Measurements from ENCODE around the gene LAPTM4A.

- TF ChIP-seq POLR2A (IDR thresholded peaks at IDR 0.05) = no peak
- no peak for TF ChIP-seq CTCF (IDR thresholded peaks at IDR 0.05 in 8 of 11, conservative IDR thresholded peaks at IDR 0.05 in 3 of 11)
These were observed 11.5 kb upstream of the LAPTM4A start for GRCh38 chr2:20062615-20063545.

Data from spleen (tissue), 7 donors.